B cell (primary cell): ENCODE measurements around the gene TTC27. TPM values are rescaled to one million over a fixed set of nuclear protein-coding genes. Genes with fewer than 3 reads are reported as not detected.

Experiments
- ATAC-seq: fragments of 200-7000 bp; cut with Tn5 transposase; one replicate; pipeline ENCODE4 v1.10.0; 2021; ENCODE audit warnings: low read depth, mild to moderate bottlenecking, moderate number of reproducible peaks, moderate library complexity
- CTCF ChIA-PET: fragments of 350-600 bp; sonication (Branson Sonifier 250); formaldehyde crosslinking; loops from one replicate; lab custom pipeline; 2021; ENCODE audit warnings: antibody characterized with exemption, inconsistent platforms; lab: Charles Lee
- POLR2A ChIA-PET: fragments of 350-600 bp; sonication (Branson Sonifier 250); formaldehyde crosslinking; loops from one replicate; lab custom pipeline; 2021; ENCODE audit warnings: antibody characterized with exemption; lab: Charles Lee
- DNase-seq: peaks from one replicate; pipeline ENCODE4 v3.0.0; 2013
- H2AFZ ChIP-seq: 2 replicates; pipeline ENCODE4 v1.6.1; 2012; ENCODE audit warnings: mild to moderate bottlenecking, low read depth, low read length; ENCODE audit not compliant: insufficient read depth, poor library complexity, severe bottlenecking
- H3K27ac ChIP-seq, 2 donors: 1 replicate in 1 of 2; 2 replicates in 1 of 2; pipeline ENCODE4 v1.5.1; 2012 to 2013; ENCODE audit warnings: low read length in 2 of 2, mild to moderate bottlenecking in 2 of 2, moderate library complexity in 1 of 2
- H3K27me3 ChIP-seq, 4 experiments: fragments of 200-600 bp in 1 of 4; sonication (generic) in 1 of 4; replicated peaks in 1 of 4; 1 replicate in 2 of 4; 2 replicates in 2 of 4; pipeline versions ENCODE4 v1.6.1 to v1.7.0; 2013 to 2016; ENCODE audit warnings: low read length in 3 of 4, mild to moderate bottlenecking in 2 of 4, mixed read lengths in 1 of 4, moderate library complexity in 1 of 4; ENCODE audit not compliant: insufficient read depth in 4 of 4, control insufficient read depth in 3 of 4; ENCODE audit errors: control extremely low read depth in 1 of 4
- H3K36me3 ChIP-seq, 2 experiments: replicated peaks in 1 of 2; 1 replicate in 1 of 2; 2 replicates in 1 of 2; pipeline versions ENCODE4 v1.6.1 to v1.7.1; 2013; ENCODE audit warnings: low read length in 1 of 2; ENCODE audit not compliant: insufficient read depth in 2 of 2, control insufficient read depth in 1 of 2; ENCODE audit errors: control extremely low read depth in 1 of 2, extremely low read depth in 1 of 2
- H3K4me1 ChIP-seq, 2 donors: fragments of 200-600 bp in 1 of 2; sonication (generic) in 1 of 2; 1 replicate in 1 of 2; 2 replicates in 1 of 2; pipeline versions ENCODE4 v1.5.1 to v1.6.1; 2013 to 2017; ENCODE audit warnings: low read length in 2 of 2; ENCODE audit not compliant: control insufficient read depth in 2 of 2, insufficient read depth in 2 of 2
- H3K4me2 ChIP-seq: replicated peaks from 2 replicates; pipeline ENCODE3; 2012; ENCODE audit warnings: mild to moderate bottlenecking, low read depth, low read length; ENCODE audit not compliant: poor library complexity, severe bottlenecking
- H3K4me3 ChIP-seq, 5 experiments: fragments of 200-600 bp in 1 of 5; sonication (generic) in 1 of 5; 1 replicate in 3 of 5; 2 replicates in 2 of 5; pipeline versions ENCODE4 v1.5.1 to v1.7.0; 2011 to 2016; ENCODE audit warnings: low read length in 4 of 5, mild to moderate bottlenecking in 4 of 5, low read depth in 2 of 5, control low read depth in 1 of 5, moderate library complexity in 1 of 5; ENCODE audit not compliant: insufficient read depth in 1 of 5; ENCODE audit errors: control extremely low read depth in 1 of 5, extremely low read depth in 1 of 5
- H3K79me2 ChIP-seq: fragments of 200-600 bp; sonication (generic); one replicate; pipeline ENCODE4 v1.6.0; 2016; ENCODE audit warnings: low read length; ENCODE audit not compliant: control insufficient read depth, insufficient read depth
- H3K9ac ChIP-seq: fragments of 200-600 bp; sonication (generic); 2 replicates; pipeline ENCODE4 v1.6.1; 2017; ENCODE audit warnings: mild to moderate bottlenecking, low read length, moderate library complexity
- H3K9me3 ChIP-seq, 3 donors: one replicate each; pipeline versions ENCODE4 v1.6.1 to v1.7.1; 2013; ENCODE audit warnings: low read length in 2 of 3; ENCODE audit not compliant: control insufficient read depth in 2 of 3, insufficient read depth in 1 of 3; ENCODE audit errors: control extremely low read depth in 1 of 3
- H4K20me1 ChIP-seq: 2 replicates; pipeline ENCODE4 v1.6.0; 2012; ENCODE audit warnings: mild to moderate bottlenecking, low read length; ENCODE audit not compliant: insufficient read depth, control insufficient read depth, poor library complexity, severe bottlenecking
- H3K27ac Mint-ChIP-seq: one replicate; pipeline ENCODE4 v1.8.0; 2021; ENCODE audit warnings: mixed read lengths
- H3K27me3 Mint-ChIP-seq: one replicate; pipeline ENCODE4 v1.8.0; 2021; ENCODE audit warnings: mixed read lengths
- H3K4me1 Mint-ChIP-seq: one replicate; pipeline ENCODE4 v1.8.0; 2021; ENCODE audit warnings: mixed read lengths
- H3K4me3 Mint-ChIP-seq: one replicate; pipeline ENCODE4 v1.8.0; 2021; ENCODE audit warnings: mixed read lengths
- H3K9me3 Mint-ChIP-seq: one replicate; pipeline ENCODE4 v1.8.0; 2022; ENCODE audit warnings: mixed read lengths; ENCODE audit not compliant: insufficient read depth
- CTCF ChIP-seq: fragments of 200-600 bp; IDR thresholded peaks from one replicate; pipeline ENCODE4 v1.8.0; 2022; ENCODE audit warnings: antibody characterized with exemption, mild to moderate bottlenecking
- EZH2 ChIP-seq: IDR thresholded peaks from 2 replicates; pipeline ENCODE4 v1.6.1; 2012; ENCODE audit warnings: borderline replicate concordance, low read depth, mild to moderate bottlenecking, moderate library complexity, low read length; ENCODE audit not compliant: insufficient read depth, poor library complexity, severe bottlenecking
- WGBS: methylation state at CpG from one replicate; pipeline ENCODE4 v1.1.5; 2013; ENCODE audit warnings: missing lambda C conversion rate; ENCODE audit not compliant: insufficient coverage; 5-methylcytosine and 5-hydroxymethylcytosine counted together
- intact Hi-C: fragments of 100-400 bp; cut with micrococcal nuclease; formaldehyde crosslinking; loops from one replicate; pipeline ENCODE4 v1.10.0; 2022
- polyA plus RNA-seq: library from polyadenylated mRNA; depleted of rRNA; stranded (reverse); fragments of >200 nt; gene quantifications from 2 replicates; pipeline ENCODE4 v1.2.3, GENCODE V29; 2012
- total RNA-seq, 2 donors: library from RNA; stranded (reverse); fragments of 120-200 nt in 1 of 2; gene quantifications; 1 replicate in 1 of 2; 2 replicates in 1 of 2; pipeline versions ENCODE4 v1.2.3 to v1.2.4, GENCODE V29; 2013 to 2022

The TTC27 gene
- total and polyA plus RNA-seq, 2 donors (not counting 1 experiment from before 2014, with no cell fraction given), result 22.7 to 28.5 TPM

- TF ChIP-seq EZH2 (no peak), CTCF (no peak)
- Histone ChIP-seq H3K27ac (no peak overlapping the region), H3K4me1 (no peaks in the 10 kb centered on the region), H4K20me1 (no peaks in the 10 kb centered on the region), H3K9me3 (peaks cover 4 to 10% (median 6%) of the 10 kb centered on the region in 3 donors), H3K36me3 (peaks cover 16 to 33% of the 10 kb centered on the region in 2 experiments), H3K79me2 (no peaks in the 10 kb centered on the region), H3K4me3 (no peak overlapping the region), H2AFZ (no peak overlapping the region), H3K9ac (no peak overlapping the region), H3K27me3 (no peaks in the 10 kb centered on the region), H3K4me2 (no peak overlapping the region)
- DNase-seq, result no peak
- H3K4me3 Mint-ChIP-seq, result no peak overlapping the region
- POLR2A ChIA-PET, result no interaction called here
- no peaks in the 10 kb centered on the region for H3K27me3 Mint-ChIP-seq
- ATAC-seq, result no peak
- H3K4me1 Mint-ChIP-seq, result no peaks in the 10 kb centered on the region
- H3K27ac Mint-ChIP-seq, result no peak overlapping the region
- intact Hi-C loops, result no loop called here
- no peaks in the 10 kb centered on the region for H3K9me3 Mint-ChIP-seq
- 90% methylated on average over 2 of the region's 4 CpGs for WGBS
- CTCF ChIA-PET, result no interaction called here
Measured at GRCh38 chr2:32783933-32784332, 156.1 kb downstream of the TTC27 start.

DNA sequence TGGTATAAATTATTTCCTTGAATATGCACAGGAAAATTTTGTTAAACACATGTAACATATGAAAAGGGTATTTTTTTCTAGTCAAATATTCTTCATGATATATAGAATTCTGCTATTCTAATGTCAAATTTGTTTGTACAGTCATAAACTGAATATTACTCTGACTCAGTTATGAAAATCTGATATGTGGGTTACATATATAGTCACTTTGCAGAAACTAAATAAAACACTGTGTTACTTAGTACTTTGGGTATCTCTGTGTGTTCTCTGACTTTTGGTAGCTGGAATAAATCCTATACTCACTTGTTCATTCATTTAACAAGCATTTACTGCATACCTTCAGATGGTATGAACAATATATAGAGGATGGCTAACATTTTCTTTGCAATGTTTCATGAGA lies 159.4 kb downstream of the TTC27 start:
- Mint-ChIP-seq H3K27ac (no peak overlapping the region), H3K4me3 (no peak overlapping the region), H3K27me3 (no peaks in the 10 kb centered on the region), H3K9me3 (no peaks in the 10 kb centered on the region), H3K4me1 (no peaks in the 10 kb centered on the region)
- Histone ChIP-seq H3K27ac (no peak overlapping the region), H3K27me3 (no peaks in the 10 kb centered on the region), H3K4me1 (no peaks in the 10 kb centered on the region), H3K79me2 (no peaks in the 10 kb centered on the region), H3K4me3 (no peak overlapping the region), H3K9me3 (peaks cover 0 to 1% (median 0%) of the 10 kb centered on the region in 3 donors), H3K4me2 (no peak overlapping the region), H3K9ac (no peak overlapping the region), H2AFZ (no peak overlapping the region), H4K20me1 (no peaks in the 10 kb centered on the region), H3K36me3 (peaks cover 11 to 13% of the 10 kb centered on the region in 2 experiments)
- intact Hi-C loops, result no loop called here
- CTCF ChIA-PET, result no interaction called here
- ATAC-seq (no peak), DNase-seq (no peak)
- POLR2A ChIA-PET, result no interaction called here
- TF ChIP-seq EZH2 (no peak), CTCF (no peak)
